ENCODE results near the gene C19orf38.

- TF ChIP-seq CTCF (IDR thresholded peaks at IDR 0.05; ENCODE audit: insufficient read depth, low read length) (no peak), REST (IDR thresholded peaks at IDR 0.05; ENCODE audit: insufficient replicate concordance, low read depth) (no peak), POLR2AphosphoS5 (IDR thresholded peaks at IDR 0.05; ENCODE audit: low read depth) (no peak)
Measured at GRCh38 chr19:10842788-10843187, 5.4 kb upstream of the C19orf38 start.

All from HL-60 (cell line).